AG04450 (cell line): ENCODE measurements around the gene CPNE2. TPM values are rescaled to one million over a fixed set of nuclear protein-coding genes. Genes with fewer than 3 reads are reported as not detected.
"Not testable (repeated sequence)": the region's sequence is repeated elsewhere in the genome, so short reads cannot be mapped to it uniquely, and the experiment has no call there.

ENCODE experiments used
- CTCF ChIA-PET: fragments of 300-600, 350-600 bp; formaldehyde crosslinking; extraction: SDS; loops from one replicate; lab custom pipeline; 2022; ENCODE audit warnings: antibody characterized with exemption, inconsistent platforms; lab: Charles Lee
- POLR2A ChIA-PET: fragments of 350-600 bp; formaldehyde crosslinking; extraction: SDS; loops from one replicate; lab custom pipeline; 2021; ENCODE audit warnings: antibody characterized with exemption, inconsistent platforms; lab: Yijun Ruan, JAX
- DNase-seq: peaks from one replicate; pipeline ENCODE4 v3.0.0-alpha.2; 2011; ENCODE audit warnings: low read depth, low spot score
- H3K27ac ChIP-seq: one replicate; pipeline ENCODE4 v1.5.1; 2012; ENCODE audit warnings: low read depth, low read length, control low read depth
- H3K27me3 ChIP-seq: one replicate; pipeline ENCODE4 v1.6.0; 2012; ENCODE audit warnings: low read length; ENCODE audit not compliant: control insufficient read depth, insufficient read depth
- H3K4me3 ChIP-seq: 2 replicates; pipeline ENCODE4 v1.5.1; 2011; ENCODE audit warnings: mild to moderate bottlenecking, low read depth, low read length, control low read depth
- H3K9me3 ChIP-seq: 2 replicates; pipeline ENCODE4 v1.5.1; 2012; ENCODE audit warnings: low read length; ENCODE audit not compliant: control insufficient read depth, insufficient read depth
- CTCF ChIP-seq: IDR thresholded peaks from 2 replicates; pipeline ENCODE4 v1.5.1; 2011; ENCODE audit warnings: low read depth, low read length, control low read depth, inconsistent platforms
- polyA plus RNA-seq: library from polyadenylated mRNA; depleted of rRNA; stranded (reverse); fragments of >200 nt; gene quantifications from 2 replicates; pipeline ENCODE4 v1.2.3, GENCODE V29; 2011

The CPNE2 gene
- polyA plus RNA-seq, 1 experiment, result 26.2 TPM

DNA sequence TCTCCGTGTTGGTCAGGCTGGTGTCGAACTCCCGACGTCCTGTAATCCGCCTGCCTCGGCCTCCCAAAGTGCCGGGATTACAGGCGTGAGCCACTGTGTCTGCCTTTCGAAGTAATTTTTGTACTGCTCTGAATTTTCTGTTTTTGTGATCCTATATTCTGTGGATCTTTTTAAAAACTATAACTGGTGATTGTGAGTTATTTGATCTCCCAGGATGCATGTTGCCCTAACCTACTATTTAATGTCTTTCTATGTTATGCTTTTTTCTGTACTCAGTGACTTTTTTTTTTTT is 96.3 kb downstream of the CPNE2 start:
- Histone ChIP-seq H3K9me3 (peaks cover 4% of the 10 kb centered on the region; the same call in 1 of the 2 replicates), H3K27me3 (no peaks in the 10 kb centered on the region), H3K4me3 (no peak overlapping the region), H3K27ac (no peak overlapping the region)
- ChIA-PET CTCF (interaction anchor here (0.7 to 1.1 kb wide), 2 partner anchors 20 to 97 kb away, joined by 3 to 5 read pairs; partner anchors contain the start of gene CPNE2), POLR2A (no interaction called here)
- no peak for TF ChIP-seq CTCF
- no peak for DNase-seq

GRCh38 chr16:57189527-57189926 is 97.1 kb downstream of the CPNE2 start:
- H3K4me3 ChIP-seq, DNase-seq, H3K9me3 ChIP-seq, H3K27ac ChIP-seq, H3K27me3 ChIP-seq, POLR2A ChIA-PET: not testable (repeated sequence)
- CTCF ChIA-PET, result interaction anchor here (0.5 to 1.1 kb wide), 2 partner anchors 97 to 126 kb away, joined by 3 to 5 read pairs; partner anchors contain the start of gene CPNE2

DNA sequence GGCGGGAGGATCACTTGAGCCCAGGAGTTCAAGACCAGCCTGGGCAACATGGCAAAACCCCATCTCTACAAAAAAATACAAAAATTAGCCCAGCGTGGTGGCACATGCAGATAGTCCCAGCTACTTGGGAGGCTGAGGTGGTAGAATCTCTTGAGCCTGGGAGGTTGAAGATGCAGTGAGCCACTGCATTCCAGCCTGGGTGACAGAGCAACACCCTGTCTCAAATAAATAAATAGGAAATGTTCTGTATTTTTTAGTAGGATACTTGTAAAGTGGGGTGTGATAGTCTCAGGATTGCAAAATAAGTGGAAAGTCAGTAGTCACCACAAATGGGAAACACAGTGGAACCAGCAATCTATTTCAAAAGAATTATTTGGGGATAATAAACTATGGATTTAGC is 97.8 kb downstream of the CPNE2 start:
- POLR2A ChIA-PET, result no interaction called here
- Histone ChIP-seq H3K9me3 (peaks cover 4% of the 10 kb centered on the region; the same call in 1 of the 2 replicates), H3K27ac (no peak overlapping the region), H3K27me3 (no peaks in the 10 kb centered on the region), H3K4me3 (no peak overlapping the region)
- DNase-seq, result no peak
- TF ChIP-seq CTCF, result no peak
- CTCF ChIA-PET, result interaction anchor here (0.5 to 0.6 kb wide), 2 partner anchors 67 to 127 kb away, joined by 3 read pairs; no protein-coding TSS in a partner anchor

DNA sequence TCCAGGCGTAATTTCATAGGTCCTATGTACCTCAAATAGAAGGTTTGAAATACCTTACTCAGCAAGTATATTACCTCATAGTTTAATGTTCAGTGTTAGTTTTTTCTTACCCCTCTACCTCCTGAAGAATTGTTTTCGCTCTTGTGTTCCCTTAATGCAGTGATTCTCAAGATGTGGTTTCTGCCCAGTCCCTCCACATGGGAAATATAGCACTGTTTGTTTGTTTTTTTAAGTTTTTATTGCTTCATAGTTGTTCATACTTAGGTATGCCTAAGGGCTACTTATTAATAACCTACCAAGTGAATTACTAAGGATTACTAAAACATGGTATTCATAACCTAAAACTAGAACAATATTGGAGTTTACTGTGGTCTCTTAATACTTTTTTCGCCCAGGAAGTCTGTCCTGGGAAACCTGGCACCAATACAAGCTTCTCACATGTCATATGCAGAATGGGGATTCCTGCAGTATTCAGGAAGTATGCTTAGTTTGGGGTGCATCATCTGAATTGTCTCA is 98.7 kb downstream of the CPNE2 start:
- Histone ChIP-seq H3K27me3 (no peaks in the 10 kb centered on the region), H3K4me3 (no peak overlapping the region), H3K9me3 (no peaks in the 10 kb centered on the region; the same call in 1 of the 2 replicates), H3K27ac (no peak overlapping the region)
- TF ChIP-seq CTCF, result no peak
- POLR2A ChIA-PET, result no interaction called here
- DNase-seq, result no peak
- CTCF ChIA-PET, result interaction anchor here (0.6 to 1.2 kb wide), 2 partner anchors 66 to 107 kb away, joined by 3 read pairs; no protein-coding TSS in a partner anchor

DNA sequence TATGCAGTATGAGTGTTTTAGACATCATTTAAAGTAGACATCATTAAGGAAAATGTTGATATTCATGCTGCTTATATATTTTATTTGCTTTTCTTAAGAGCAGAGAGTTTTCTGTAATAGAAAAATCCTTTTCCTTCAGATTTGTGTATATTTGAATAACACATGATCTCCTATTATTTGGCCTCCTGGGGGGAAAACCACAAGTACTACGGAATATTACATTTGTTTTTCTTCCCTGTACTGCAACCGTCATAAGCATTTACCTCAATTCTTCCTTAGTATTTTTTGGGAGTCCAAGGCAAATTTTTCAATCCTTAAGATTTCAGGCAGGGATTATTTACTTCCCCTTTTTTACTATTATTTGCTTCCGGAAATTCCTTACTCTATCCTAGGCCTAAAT is 99.8 kb downstream of the CPNE2 start:
- POLR2A ChIA-PET, result no interaction called here
- DNase-seq, result no peak
- Histone ChIP-seq H3K4me3 (no peak overlapping the region), H3K27ac (no peak overlapping the region), H3K27me3 (no peaks in the 10 kb centered on the region), H3K9me3 (no peaks in the 10 kb centered on the region)
- CTCF ChIA-PET, result no interaction called here
- no peak for TF ChIP-seq CTCF
